ENCODE measurements around the gene EXOC6B.

EXOC6B gene

DNA sequence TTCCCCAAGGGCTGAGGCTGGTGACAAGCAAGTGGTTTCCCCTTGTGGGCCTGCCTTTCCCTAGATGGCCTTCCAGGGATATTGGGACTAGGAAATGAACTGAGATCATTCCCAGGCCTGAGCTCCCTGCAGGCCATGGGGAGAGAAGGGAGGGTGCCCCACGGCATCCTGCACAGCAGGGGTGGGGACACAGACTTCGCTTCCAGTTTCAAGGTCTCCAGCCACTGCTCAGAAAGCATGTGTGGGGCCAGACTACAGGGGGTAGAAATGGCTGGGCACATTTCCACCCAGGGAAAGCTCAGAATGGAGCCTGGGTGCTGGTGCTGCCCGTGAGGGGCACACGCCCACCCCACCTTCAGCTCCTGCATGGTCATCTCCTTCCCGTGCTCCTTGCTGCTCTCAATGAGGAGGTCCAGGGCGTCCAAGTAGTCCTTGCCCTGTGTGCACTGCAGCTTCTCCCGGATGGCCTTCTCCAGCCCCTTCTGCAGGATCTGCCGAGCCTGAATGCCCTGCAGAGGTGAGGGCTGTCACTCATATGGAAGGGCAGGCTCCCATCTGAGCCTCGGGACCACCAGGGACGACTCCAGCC is 691.3 kb downstream of the EXOC6B start:
- no peaks in the 10 kb centered on the region for H3K9me3 Mint-ChIP-seq
- H3K4me1 Mint-ChIP-seq = peaks cover 6% of the 10 kb centered on the region
- peaks cover 23% of the 10 kb centered on the region for H3K27me3 Mint-ChIP-seq
- H3K27ac Mint-ChIP-seq = no peak overlapping the region
- DNase-seq = no peak
- H3K4me3 Mint-ChIP-seq = no peak overlapping the region
- no peak for ATAC-seq

- peaks cover 6% of the 10 kb centered on the region for H3K4me1 Mint-ChIP-seq
- no peak for DNase-seq
- H3K27me3 Mint-ChIP-seq = peaks cover 23% of the 10 kb centered on the region
- no peak overlapping the region for H3K27ac Mint-ChIP-seq
- H3K4me3 Mint-ChIP-seq = no peak overlapping the region
- ATAC-seq = no peak
- no peaks in the 10 kb centered on the region for H3K9me3 Mint-ChIP-seq
Observed at GRCh38 chr2:72133721-72134407, 692.0 kb downstream of the EXOC6B start.

DNA sequence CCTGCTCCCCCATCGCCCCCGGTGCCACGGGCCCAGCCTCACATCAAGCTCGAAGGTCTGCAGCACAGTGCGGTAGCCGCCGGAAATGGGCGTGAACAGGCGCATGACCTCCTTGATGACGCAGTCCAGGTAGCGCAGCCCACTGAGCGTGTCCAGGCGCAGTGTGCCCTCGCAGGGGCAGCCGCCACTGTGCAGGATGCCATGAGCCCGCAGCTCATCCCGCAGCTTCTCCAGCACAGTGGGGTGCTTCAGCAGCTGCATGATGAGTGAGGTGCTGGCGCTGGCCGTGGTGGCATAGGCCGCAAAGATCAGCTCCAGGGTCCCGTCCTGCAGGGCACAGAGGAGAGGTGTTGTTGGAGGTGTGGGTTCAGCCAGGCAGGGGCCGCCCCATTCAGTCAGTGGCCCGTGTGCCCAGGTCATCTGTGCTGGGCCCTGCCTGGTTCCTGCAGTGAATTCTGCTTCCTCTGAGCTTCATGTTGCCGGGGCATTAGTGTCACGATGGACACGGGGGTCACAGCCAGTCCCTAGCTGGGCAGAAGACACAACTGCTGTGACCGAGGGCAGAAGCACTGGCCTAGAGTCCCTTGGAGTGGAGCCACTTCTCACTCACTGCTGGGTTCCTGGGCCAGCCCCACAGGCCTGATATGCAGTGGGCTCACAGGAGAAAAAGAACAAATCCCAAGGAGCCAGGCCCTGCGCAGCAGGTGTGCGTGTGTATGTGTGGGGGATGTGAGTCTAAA is 692.7 kb downstream of the EXOC6B start:
- DNase-seq (no peak), ATAC-seq (no peak)
- no peak overlapping the region for H3K4me3 Mint-ChIP-seq
- no peak overlapping the region for H3K27ac Mint-ChIP-seq
- peaks cover 6% of the 10 kb centered on the region for H3K4me1 Mint-ChIP-seq
- H3K9me3 Mint-ChIP-seq = no peaks in the 10 kb centered on the region
- H3K27me3 Mint-ChIP-seq = peaks cover 23% of the 10 kb centered on the region

DNA sequence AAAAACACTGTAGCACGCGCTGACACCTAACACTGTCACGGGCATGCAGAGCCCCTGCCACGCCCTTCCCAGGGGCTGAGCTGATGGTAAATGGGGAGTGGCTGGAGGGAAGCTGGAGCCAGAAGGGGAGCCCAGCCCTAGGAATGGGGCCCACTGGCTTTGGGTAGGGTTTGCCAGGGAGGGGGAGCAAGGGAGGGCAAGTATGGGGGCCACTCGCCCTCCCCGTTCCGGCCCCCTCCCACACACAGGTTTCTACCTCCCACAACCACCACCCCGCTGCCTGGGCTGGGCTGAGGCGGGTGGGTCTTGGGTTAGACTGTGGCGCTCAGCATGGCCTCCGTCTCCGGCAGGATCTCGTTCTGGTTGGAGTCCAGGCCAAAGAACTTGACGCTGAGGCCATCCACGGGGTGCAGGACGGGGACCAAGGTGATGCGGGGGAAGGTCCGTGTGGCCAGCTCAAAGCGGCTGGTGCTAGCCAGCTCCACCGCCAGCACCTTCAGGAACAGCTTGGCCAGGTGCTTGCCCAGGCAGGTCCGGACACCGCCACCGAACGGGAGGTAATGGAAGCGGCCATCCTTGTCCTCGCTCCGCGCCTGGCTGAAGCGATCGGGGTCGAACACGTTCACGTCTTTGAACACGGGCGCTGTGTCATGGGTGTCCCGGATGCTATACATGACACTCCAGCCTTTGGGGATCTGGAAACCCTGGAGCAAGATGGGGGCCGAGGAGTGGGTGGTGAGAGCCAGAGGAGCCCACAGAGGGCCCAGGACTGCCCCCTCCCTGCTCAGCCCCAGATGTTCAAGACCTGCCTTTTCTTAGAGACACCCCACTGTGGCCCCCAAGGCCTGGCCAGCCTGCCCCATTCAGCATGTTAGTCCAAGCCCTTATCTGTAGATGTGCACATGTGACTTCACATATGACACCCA is 693.7 kb downstream of the EXOC6B start:
- no peak for ATAC-seq
- Mint-ChIP-seq H3K27ac (no peak overlapping the region), H3K27me3 (peaks cover 17% of the 10 kb centered on the region), H3K4me3 (no peak overlapping the region), H3K4me1 (peaks cover under 1% of the 10 kb centered on the region), H3K9me3 (no peaks in the 10 kb centered on the region)
- no peak for DNase-seq

DNA sequence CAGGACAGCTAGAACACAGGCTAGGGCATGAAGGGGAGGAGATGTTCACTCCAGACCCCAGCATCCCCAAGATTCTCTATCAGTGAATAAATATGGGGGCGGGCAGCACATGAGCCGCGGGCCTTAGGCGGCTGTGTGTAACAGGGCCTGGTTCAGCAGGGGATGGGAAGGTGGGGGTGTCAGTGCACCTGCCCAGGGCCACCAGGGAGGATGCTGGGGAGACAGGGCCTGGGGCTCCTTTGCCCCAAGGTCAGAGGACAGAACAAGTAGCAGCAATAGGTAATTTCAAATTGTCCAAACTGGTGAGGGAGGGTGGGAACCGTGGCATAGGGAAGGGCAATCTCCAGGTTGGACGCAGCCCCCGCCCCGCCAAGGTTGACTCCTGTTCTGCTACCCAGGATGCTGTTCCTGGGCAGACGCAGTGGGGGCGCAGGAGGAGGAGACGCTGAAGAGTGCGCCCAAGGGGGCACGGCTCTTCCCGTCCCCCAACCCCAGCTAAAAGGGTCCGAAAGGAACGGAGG is 694.4 kb downstream of the EXOC6B start:
- ATAC-seq = no peak
- no peaks in the 10 kb centered on the region for H3K9me3 Mint-ChIP-seq
- H3K4me1 Mint-ChIP-seq = peaks cover 2% of the 10 kb centered on the region
- no peak for DNase-seq
- no peak overlapping the region for H3K4me3 Mint-ChIP-seq
- H3K27me3 Mint-ChIP-seq = peaks cover 16% of the 10 kb centered on the region
- no peak overlapping the region for H3K27ac Mint-ChIP-seq

- H3K4me3 Mint-ChIP-seq = no peak overlapping the region
- ATAC-seq (no peak), DNase-seq (no peak)
- H3K27ac Mint-ChIP-seq = no peak overlapping the region
- H3K27me3 Mint-ChIP-seq = peaks cover 16% of the 10 kb centered on the region
- peaks cover 6% of the 10 kb centered on the region for H3K4me1 Mint-ChIP-seq
- no peaks in the 10 kb centered on the region for H3K9me3 Mint-ChIP-seq
Observed at GRCh38 chr2:72130659-72131360, 695.0 kb downstream of the EXOC6B start.

GRCh38 chr2:72129681-72130340 is 696.0 kb downstream of the EXOC6B start:
- Mint-ChIP-seq H3K4me3 (no peak overlapping the region), H3K9me3 (no peaks in the 10 kb centered on the region), H3K4me1 (peaks cover 6% of the 10 kb centered on the region), H3K27me3 (peaks cover 16% of the 10 kb centered on the region), H3K27ac (no peak overlapping the region)
- ATAC-seq (no peak), DNase-seq (no peak)

DNA sequence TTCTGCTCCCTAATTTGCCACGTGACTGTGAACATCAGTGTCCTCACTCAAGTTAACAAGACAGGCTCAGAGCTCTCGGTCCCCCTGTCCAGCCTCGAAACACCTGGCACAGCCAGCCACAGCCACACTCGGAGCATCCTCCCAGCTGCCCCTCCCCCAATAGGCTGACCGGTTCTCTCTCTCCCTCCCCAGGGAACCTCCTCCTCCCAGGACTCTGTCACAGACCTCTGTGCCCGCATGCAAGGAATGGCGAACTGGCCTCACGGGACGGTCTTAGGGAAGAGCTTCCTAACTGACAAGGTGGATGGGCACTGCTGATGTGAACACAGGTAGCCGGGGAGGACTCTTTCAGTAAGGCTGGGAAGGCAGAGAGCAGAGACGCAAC is 697.0 kb downstream of the EXOC6B start:
- Mint-ChIP-seq H3K4me3 (no peak overlapping the region), H3K4me1 (peaks cover 6% of the 10 kb centered on the region), H3K27ac (no peak overlapping the region), H3K27me3 (peaks cover 16% of the 10 kb centered on the region), H3K9me3 (no peaks in the 10 kb centered on the region)
- ATAC-seq (no peak), DNase-seq (no peak)

- Mint-ChIP-seq H3K4me1 (peaks cover 6% of the 10 kb centered on the region), H3K9me3 (no peaks in the 10 kb centered on the region), H3K27me3 (peaks cover 16% of the 10 kb centered on the region), H3K4me3 (no peak overlapping the region), H3K27ac (no peak overlapping the region)
- no peak for ATAC-seq
- no peak for DNase-seq
Observed at GRCh38 chr2:72128059-72128842, 697.6 kb downstream of the EXOC6B start.

GRCh38 chr2:72127401-72128058 is 698.3 kb downstream of the EXOC6B start:
- DNase-seq (no peak), ATAC-seq (no peak)
- H3K4me1 Mint-ChIP-seq = peaks cover 6% of the 10 kb centered on the region
- H3K4me3 Mint-ChIP-seq = no peak overlapping the region
- H3K9me3 Mint-ChIP-seq = peaks cover 0 to 4% of the 10 kb centered on the region in 2 donors
- peaks cover 23% of the 10 kb centered on the region for H3K27me3 Mint-ChIP-seq
- no peak overlapping the region for H3K27ac Mint-ChIP-seq

- Mint-ChIP-seq H3K4me1 (peaks cover 6% of the 10 kb centered on the region), H3K4me3 (no peak overlapping the region), H3K27me3 (peaks cover 32% of the 10 kb centered on the region), H3K27ac (no peak overlapping the region), H3K9me3 (peaks cover 5 to 9% of the 10 kb centered on the region in 2 donors)
- ATAC-seq (peak; percentile 41), DNase-seq (no peak)
Observed at GRCh38 chr2:72126186-72127100, 699.4 kb downstream of the EXOC6B start.

Measured in stimulated activated naive CD8-positive, alpha-beta T cell treated with anti-CD3 and anti-CD28 coated beads, Interleukin-15, amount 100 ng/mL, for 72 hours (primary cell).